ENCODE measurements around the gene CMIP. TPM values are rescaled to one million over a fixed set of nuclear protein-coding genes. Genes with fewer than 3 reads are reported as not detected.

CMIP gene
- 16.3 and 23.3 TPM in 2 replicates for total RNA-seq

GRCh38 chr16:81444448-81445121 lies at the start of gene CMIP:
Gene CMIP (plus strand): TSS chr16:81444808.

Other genes with a start within 250 kb of the CMIP start
- gene BCO1, start 206.1 kb upstream of the CMIP start, total RNA-seq: 1.7 TPM in 1 of 2 replicates, not detected in the other
- 3.5 and 4.7 TPM in 2 replicates for gene GAN, start 129.8 kb upstream of the CMIP start, total RNA-seq